ENCODE data around the gene NT5DC1. TPM values are rescaled to one million over a fixed set of nuclear protein-coding genes. Genes with fewer than 3 reads are reported as not detected.

The NT5DC1 gene
- total and polyA plus RNA-seq, 2 experiments from 2014 or later: 27.0 to 29.8 TPM

- H2AFZ ChIP-seq: no peak overlapping the region
- H3K27me3 ChIP-seq (ENCODE audit: insufficient read depth): no peaks in the 10 kb centered on the region
- H3K4me1 ChIP-seq (ENCODE audit: insufficient read depth): no peaks in the 10 kb centered on the region; the same call in 1 of the 2 replicates
- Mint-ChIP-seq H3K27me3 (ENCODE audit: insufficient read depth, low read depth, poor library complexity) (no peaks in the 10 kb centered on the region), H3K4me3 (no peak overlapping the region), H3K4me1 (peaks cover 4% of the 10 kb centered on the region), H3K36me3 (ENCODE audit: low read depth) (no peaks in the 10 kb centered on the region), H3K27ac (no peak overlapping the region), H3K9me3 (no peaks in the 10 kb centered on the region)
- no peaks in the 10 kb centered on the region for H3K36me3 ChIP-seq (ENCODE audit: insufficient read depth)
- H3K4me3 ChIP-seq: no peak overlapping the region
- H3K27ac ChIP-seq (ENCODE audit: low read depth): no peak overlapping the region
- ATAC-seq: no peak
- DNase-seq (ENCODE audit: low spot score): no peak
- no peak overlapping the region for H3K4me2 ChIP-seq
- H3F3A ChIP-seq (replicated peaks; ENCODE audit: low read depth): no peaks in the 10 kb centered on the region
- TF ChIP-seq STAT1 (IDR thresholded peaks at IDR 0.05; ENCODE audit: unreplicated experiment): no peak
- no peak for TF ChIP-seq POLR2AphosphoS5 (IDR thresholded peaks at IDR 0.05; ENCODE audit: low read depth)
- TF ChIP-seq ZNF462 (CRISPR knock-in tag; IDR thresholded peaks at IDR 0.05): no peak
- no peak for TF ChIP-seq ETS1 (IDR thresholded peaks at IDR 0.05)
- TF ChIP-seq EZH2 (IDR thresholded peaks at IDR 0.05; ENCODE audit: low read depth, unreplicated experiment): no peak
- no peak for TF ChIP-seq CTCF (conservative IDR thresholded peaks at IDR 0.05; ENCODE audit: low read depth in 2 of 2)
- no peak for TF ChIP-seq ZNF331 (CRISPR knock-in tag; IDR thresholded peaks at IDR 0.05; ENCODE audit: low read depth)
- TF ChIP-seq EZH2phosphoT487 (IDR thresholded peaks at IDR 0.05; ENCODE audit: unreplicated experiment): no peak
- TF ChIP-seq JUNB (IDR thresholded peaks at IDR 0.05; ENCODE audit: unreplicated experiment): no peak
- TF ChIP-seq ZNF114 (CRISPR knock-in tag; IDR thresholded peaks at IDR 0.05): no peak
- TF ChIP-seq CREB1 (CRISPR knock-in tag; IDR thresholded peaks at IDR 0.05; ENCODE audit: low read depth): no peak
- TF ChIP-seq REST (IDR thresholded peaks at IDR 0.05; ENCODE audit: unreplicated experiment): no peak
- TF ChIP-seq NANOG (IDR thresholded peaks at IDR 0.05; ENCODE audit: borderline replicate concordance): no peak
- H3K9me2 ChIP-seq (ENCODE audit: insufficient read depth): no peaks in the 10 kb centered on the region
- H4K20me1 ChIP-seq (replicated peaks; ENCODE audit: insufficient read depth): no peaks in the 10 kb centered on the region
- H3K79me2 ChIP-seq (replicated peaks; ENCODE audit: insufficient read depth): no peaks in the 10 kb centered on the region
Measured at GRCh38 chr6:116070616-116071389, 29.9 kb upstream of the NT5DC1 start.

Measured in GM23338 (cell line).